22Rv1 (cell line): ENCODE data around the gene OLFML3.
"Not testable (repeated sequence)": the region's sequence is repeated elsewhere in the genome, so short reads cannot be mapped to it uniquely, and the experiment has no call there.

Experiments
- H3K27ac ChIP-seq: fragments of 450-650 bp; 2 replicates; pipeline ENCODE4 v1.5.1; 2017
- ZFX ChIP-seq: fragments of 450-650 bp; IDR thresholded peaks from 2 replicates; pipeline ENCODE4 v1.6.1; 2017; ENCODE audit warnings: antibody characterized with exemption, borderline replicate concordance
- TF ChIP-seq, protein P1 (sequence below): fragments of 450-650 bp; IDR thresholded peaks from 2 replicates; pipeline ENCODE4 v1.5.1; 2017; ENCODE audit warnings: mild to moderate bottlenecking

OLFML3 gene

DNA sequence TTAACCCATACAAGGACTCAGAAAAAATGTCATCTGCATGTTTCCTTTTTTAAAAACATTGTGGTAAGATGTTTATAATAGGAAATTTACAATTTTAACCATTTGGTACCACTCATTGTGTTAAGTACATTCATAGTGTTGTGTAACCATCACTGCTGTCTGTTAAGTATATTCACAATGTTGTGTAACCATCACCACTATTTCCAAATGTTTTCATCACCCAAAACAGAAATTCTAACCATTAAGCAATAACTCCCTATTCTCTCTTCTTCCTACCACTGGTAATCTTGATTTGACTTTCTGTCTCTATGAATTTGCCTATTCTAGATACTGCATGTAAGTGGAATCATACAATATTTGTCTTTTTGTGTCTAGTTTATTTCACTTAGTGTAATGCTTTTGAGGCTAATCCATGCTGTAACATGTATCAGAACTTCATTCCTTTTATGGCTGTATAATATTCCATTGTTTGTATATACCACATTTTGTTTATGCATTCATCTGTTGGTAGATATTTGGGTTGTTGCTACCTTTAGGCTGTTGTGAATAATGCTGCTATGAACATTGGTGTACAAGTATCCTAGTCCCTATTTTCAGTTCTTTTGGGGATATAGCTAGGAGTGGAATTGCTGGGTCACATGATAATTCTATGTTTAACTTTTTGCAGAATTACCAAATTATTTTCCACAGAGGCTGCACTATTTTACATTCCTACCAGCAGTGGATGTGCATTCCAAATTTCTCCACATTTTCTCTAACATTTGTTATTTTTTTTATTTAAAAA, 36.1 kb upstream of the OLFML3 start:
- TF ChIP-seq, protein P1, sequence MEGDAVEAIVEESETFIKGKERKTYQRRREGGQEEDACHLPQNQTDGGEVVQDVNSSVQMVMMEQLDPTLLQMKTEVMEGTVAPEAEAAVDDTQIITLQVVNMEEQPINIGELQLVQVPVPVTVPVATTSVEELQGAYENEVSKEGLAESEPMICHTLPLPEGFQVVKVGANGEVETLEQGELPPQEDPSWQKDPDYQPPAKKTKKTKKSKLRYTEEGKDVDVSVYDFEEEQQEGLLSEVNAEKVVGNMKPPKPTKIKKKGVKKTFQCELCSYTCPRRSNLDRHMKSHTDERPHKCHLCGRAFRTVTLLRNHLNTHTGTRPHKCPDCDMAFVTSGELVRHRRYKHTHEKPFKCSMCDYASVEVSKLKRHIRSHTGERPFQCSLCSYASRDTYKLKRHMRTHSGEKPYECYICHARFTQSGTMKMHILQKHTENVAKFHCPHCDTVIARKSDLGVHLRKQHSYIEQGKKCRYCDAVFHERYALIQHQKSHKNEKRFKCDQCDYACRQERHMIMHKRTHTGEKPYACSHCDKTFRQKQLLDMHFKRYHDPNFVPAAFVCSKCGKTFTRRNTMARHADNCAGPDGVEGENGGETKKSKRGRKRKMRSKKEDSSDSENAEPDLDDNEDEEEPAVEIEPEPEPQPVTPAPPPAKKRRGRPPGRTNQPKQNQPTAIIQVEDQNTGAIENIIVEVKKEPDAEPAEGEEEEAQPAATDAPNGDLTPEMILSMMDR, result no peak
- TF ChIP-seq ZFX, result no peak
- no peak overlapping the region for H3K27ac ChIP-seq

DNA sequence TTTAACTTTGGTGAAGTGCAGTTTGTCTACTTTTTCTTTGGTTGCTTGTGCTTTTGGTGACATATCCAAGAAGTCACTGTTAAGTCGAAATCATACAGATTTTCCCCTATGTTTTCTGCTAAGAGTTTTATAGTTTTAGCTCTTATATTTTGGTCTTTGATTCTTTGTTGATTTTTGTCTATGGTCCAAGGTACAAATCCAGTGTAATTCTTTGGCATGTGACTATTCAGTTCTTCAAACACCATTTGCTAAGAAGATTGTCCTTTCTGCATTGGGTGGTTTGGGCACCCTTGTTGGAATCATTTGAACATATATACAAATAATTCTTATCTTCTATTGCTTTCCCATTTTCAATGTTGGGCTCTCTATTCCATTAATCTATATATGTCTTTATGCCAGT, 33.9 kb upstream of the OLFML3 start:
- no peak overlapping the region for H3K27ac ChIP-seq
- TF ChIP-seq ZFX, result no peak
- TF ChIP-seq, protein P1, result no peak

DNA sequence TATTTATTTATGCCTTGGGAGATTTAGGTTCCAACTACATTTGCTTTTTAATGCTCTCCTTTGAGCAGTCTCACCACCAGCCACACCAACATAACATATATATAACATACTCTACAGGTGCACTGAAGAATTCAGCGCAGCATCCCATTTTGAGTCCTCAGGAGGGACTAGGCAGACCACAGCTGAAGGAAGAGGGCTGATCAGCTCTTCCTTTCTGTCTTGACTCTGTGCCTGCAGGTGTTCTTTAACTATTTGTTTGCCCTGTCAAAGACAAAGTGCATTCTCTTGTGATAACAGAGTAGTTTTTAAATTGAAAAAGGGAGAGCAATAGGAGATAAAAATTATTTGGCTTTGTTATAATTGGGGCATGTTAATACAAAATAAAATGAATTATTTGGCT, 33.2 kb upstream of the OLFML3 start:
- no peak overlapping the region for H3K27ac ChIP-seq

DNA sequence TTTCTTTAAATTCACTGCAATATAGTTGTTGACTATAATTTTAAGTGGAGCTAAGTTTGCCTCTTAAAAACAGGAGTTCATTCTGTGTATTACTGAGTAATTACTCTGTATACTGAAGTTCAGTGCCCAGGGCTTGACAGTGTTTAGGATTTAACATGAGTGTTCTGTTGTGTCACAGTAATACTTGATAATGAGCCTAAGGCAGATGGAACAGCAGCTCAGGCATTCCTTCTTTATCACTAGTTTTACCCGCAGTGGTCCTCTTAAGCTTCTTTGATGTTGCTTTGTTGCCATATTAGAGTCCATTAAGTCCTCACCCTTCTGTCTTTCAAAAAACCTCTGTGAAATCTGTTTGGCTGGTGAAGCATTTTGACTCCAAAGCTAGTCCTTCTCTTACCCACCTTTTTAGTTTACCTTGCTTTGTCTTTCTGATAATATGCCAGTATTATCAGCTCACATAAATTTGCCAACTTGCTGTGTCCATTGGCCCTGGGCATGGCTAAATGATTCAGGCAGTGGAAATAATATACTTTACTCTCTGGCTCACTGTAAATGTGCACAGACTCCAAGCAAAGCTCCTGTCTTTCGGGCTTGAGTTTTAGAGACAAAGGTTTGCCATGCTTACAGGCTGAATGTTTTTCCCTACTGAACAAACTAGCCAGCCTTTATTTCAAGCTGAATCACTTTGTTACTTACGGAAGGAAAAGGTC, 32.4 kb upstream of the OLFML3 start:
- TF ChIP-seq, protein P1, result no peak
- no peak for TF ChIP-seq ZFX
- no peak overlapping the region for H3K27ac ChIP-seq

More for the DNA sequence above, 33.2 kb upstream of the OLFML3 start:
- TF ChIP-seq, protein P1, result no peak
- no peak for TF ChIP-seq ZFX

DNA sequence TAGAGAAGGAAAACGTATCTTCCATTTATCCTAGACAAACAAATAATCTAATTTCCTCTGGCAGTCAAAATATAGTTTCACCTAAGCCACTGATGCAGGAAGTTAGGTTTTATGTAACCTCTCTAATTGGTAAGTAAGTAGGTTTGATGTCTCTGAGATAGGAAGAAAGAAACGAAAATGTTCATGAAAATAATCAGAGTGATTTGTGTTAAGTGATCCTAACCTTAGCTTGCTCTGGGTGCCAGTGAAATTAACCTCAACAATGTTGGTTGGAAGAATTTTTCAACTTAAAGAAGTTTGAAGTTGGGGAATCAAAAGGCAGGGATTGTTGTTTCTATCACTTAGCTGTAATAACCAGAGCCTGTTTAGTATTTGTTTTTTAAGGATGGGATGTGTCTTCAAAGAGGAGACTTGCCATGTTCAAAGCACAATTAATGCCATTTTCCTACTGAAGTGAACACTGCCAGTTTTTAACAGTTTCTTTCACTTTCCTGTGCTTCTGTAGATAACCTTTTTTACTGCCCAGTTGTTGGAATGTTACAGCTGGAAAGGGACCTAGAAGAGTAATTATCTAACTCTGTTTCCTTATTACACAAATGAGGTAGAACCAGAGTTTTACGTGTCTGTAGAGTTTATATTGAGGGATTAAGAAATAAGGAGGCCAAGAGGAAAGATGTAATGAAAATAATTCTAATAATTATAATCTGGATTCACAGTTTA, 31.7 kb upstream of the OLFML3 start:
- no peak overlapping the region for H3K27ac ChIP-seq
- TF ChIP-seq ZFX, result no peak
- TF ChIP-seq, protein P1, result no peak

DNA sequence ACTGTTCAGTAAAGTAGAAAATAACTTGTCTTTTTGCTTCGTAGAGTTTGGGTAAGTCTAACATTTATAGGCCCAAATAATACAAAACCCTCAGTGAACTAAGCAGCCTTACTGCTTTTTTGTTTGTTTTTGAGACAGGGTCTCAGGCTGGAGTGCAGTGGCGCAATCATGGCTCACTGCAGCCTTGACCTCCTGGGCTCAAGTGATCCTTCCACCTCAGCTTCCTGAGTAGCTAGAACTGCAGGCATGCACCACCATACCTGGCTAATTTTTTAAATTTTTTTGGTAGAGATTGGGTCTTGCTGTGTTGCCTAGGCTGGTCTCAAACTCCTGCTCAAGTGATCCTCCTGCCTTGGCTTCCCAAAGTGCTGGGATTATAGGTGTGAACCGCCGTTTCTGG, 31.1 kb upstream of the OLFML3 start:
- H3K27ac ChIP-seq, result not testable (repeated sequence)

DNA sequence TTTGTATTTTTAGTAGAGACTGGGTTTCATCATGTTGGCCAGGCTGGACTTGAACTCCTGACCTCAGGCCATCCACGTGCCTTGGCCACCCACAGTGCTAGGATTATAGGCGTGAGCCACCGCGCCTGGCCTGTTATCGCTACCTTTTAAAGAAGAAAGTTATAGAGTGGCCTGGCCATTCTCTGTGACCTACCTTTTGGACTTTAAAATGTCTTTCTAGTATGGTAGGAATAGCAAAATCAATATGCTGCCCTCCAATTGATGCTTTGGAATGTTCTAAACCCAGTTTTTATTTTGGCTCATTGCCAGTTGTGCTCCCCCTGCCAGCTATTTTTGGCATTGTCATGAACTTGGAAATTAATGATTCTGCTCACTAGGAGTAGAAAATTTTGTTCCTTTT, 30.3 kb upstream of the OLFML3 start:
- no peak overlapping the region for H3K27ac ChIP-seq
- TF ChIP-seq ZFX, result no peak
- TF ChIP-seq, protein P1, result 0 out of 2 replicates have a peak, but pooled peaks have one; percentile 12
